Thyroid gland (tissue), 4 donors: ENCODE measurements around the gene TCP11.

ENCODE experiments used
- CTCF ChIP-seq, 6 experiments: fragments of 200-600 bp in 3 of 6; fragments of 450-650 bp in 3 of 6; sonication (generic) in 3 of 6; IDR thresholded peaks; one replicate each; pipeline ENCODE4 v1.5.1; 2016 to 2019; ENCODE audit warnings: antibody characterized with exemption in 6 of 6, mild to moderate bottlenecking in 2 of 6, inconsistent platforms in 1 of 6, moderate library complexity in 1 of 6
- POLR2A ChIP-seq, 2 donors: fragments of 450-650 bp; IDR thresholded peaks; one replicate each; pipeline ENCODE4 v1.6.1; 2017; ENCODE audit warnings: antibody characterized with exemption in 2 of 2, mild to moderate bottlenecking in 2 of 2, moderate library complexity in 1 of 2

GRCh38 chr6:35177596-35177995 is 36.5 kb upstream of the TCP11 start:
- TF ChIP-seq CTCF (IDR thresholded peaks at IDR 0.05) (no peak), POLR2A (IDR thresholded peaks at IDR 0.05) (no peak)
